A673 (cell line): ENCODE data around the gene FOXB2. TPM values are rescaled to one million over a fixed set of nuclear protein-coding genes. Genes with fewer than 3 reads are reported as not detected.

Source experiments
- BruUV-seq: library from RNA; stranded (reverse); fragments of 400-500 nt; replicated peaks from 2 replicates; lab custom pipeline; 2021; lab: Mats Ljungman, UMichigan
- CTCF ChIA-PET: fragments of 300-600 bp; sonication (Branson Sonifier 250); formaldehyde crosslinking; loops from one replicate; lab custom pipeline; 2022; ENCODE audit warnings: antibody characterized with exemption; lab: Charles Lee
- POLR2A ChIA-PET: fragments of 300-600 bp; sonication (Branson Sonifier 250); formaldehyde crosslinking; loops from one replicate; lab custom pipeline; 2022; ENCODE audit warnings: antibody characterized with exemption; ENCODE audit not compliant: low non-redundant PET; lab: Charles Lee
- DNase-seq: peaks from one replicate; pipeline ENCODE4 v3.0.0-alpha.2; 2015; ENCODE audit warnings: low spot score
- H3K27ac ChIP-seq: fragments of 200-600 bp; sonication (generic); 2 replicates; pipeline ENCODE4 v1.5.1; 2016; ENCODE audit warnings: mixed run types, low read depth, mild to moderate bottlenecking, mixed read lengths, antibody characterized with exemption, low read length; ENCODE audit not compliant: poor library complexity, severe bottlenecking
- H3K27me3 ChIP-seq: fragments of 200-600 bp; sonication (generic); replicated peaks from 2 replicates; pipeline ENCODE4 v1.6.1; 2017; ENCODE audit warnings: mixed run types, low read depth, mild to moderate bottlenecking, mixed read lengths, antibody characterized with exemption, low read length; ENCODE audit not compliant: insufficient read depth, poor library complexity
- H3K36me3 ChIP-seq: fragments of 200-600 bp; sonication (generic); 2 replicates; pipeline ENCODE4 v1.6.1; 2016; ENCODE audit warnings: mixed run types, mild to moderate bottlenecking, mixed read lengths, antibody characterized with exemption, low read length; ENCODE audit not compliant: insufficient read depth, poor library complexity, severe bottlenecking
- H3K4me1 ChIP-seq: fragments of 200-600 bp; sonication (generic); 2 replicates; pipeline ENCODE4 v1.6.1; 2017; ENCODE audit warnings: mixed run types, mild to moderate bottlenecking, mixed read lengths, antibody characterized with exemption, low read length; ENCODE audit not compliant: insufficient read depth, poor library complexity, severe bottlenecking
- H3K4me3 ChIP-seq: fragments of 200-600 bp; sonication (generic); 2 replicates; pipeline ENCODE4 v1.5.1; 2016; ENCODE audit warnings: low read depth, mixed run types, mild to moderate bottlenecking, mixed read lengths, low read length; ENCODE audit not compliant: poor library complexity, severe bottlenecking
- H3K9me3 ChIP-seq: fragments of 200-600 bp; sonication (generic); 2 replicates; pipeline ENCODE4 v1.6.1; 2016; ENCODE audit warnings: mixed run types, low read depth, mild to moderate bottlenecking, mixed read lengths, antibody characterized with exemption, low read length; ENCODE audit not compliant: poor library complexity, severe bottlenecking
- CTCF ChIP-seq: fragments of 300-800, 200-600 bp; sonication (generic); conservative IDR thresholded peaks from 2 replicates; pipeline ENCODE4 v1.5.1; 2017; ENCODE audit warnings: low read depth, mild to moderate bottlenecking, antibody characterized with exemption, low read length, moderate library complexity, mixed read lengths
- EZH2 ChIP-seq: fragments of 200-600 bp; sonication (generic); IDR thresholded peaks from 2 replicates; pipeline ENCODE4 v1.6.1; 2017; ENCODE audit warnings: borderline replicate concordance, low read depth, mild to moderate bottlenecking, mixed read lengths, antibody characterized with exemption, low read length; ENCODE audit not compliant: poor library complexity, severe bottlenecking
- intact Hi-C: fragments of 100-400 bp; cut with micrococcal nuclease; formaldehyde crosslinking; loops from one replicate; pipeline ENCODE4 v1.10.0; 2022; ENCODE audit not compliant: unreplicated experiment
- total RNA-seq: library from RNA; stranded (reverse); gene quantifications from 2 replicates; pipeline ENCODE4 v1.2.3, GENCODE V29; 2021

Gene FOXB2
- total RNA-seq, 1 experiment from 2014 or later = not detected

- Histone ChIP-seq H3K9me3 (no peaks in the 10 kb centered on the region), H3K4me3 (no peak overlapping the region), H3K36me3 (no peaks in the 10 kb centered on the region), H3K27ac (no peak overlapping the region), H3K4me1 (no peaks in the 10 kb centered on the region), H3K27me3 (peaks cover 3% of the 10 kb centered on the region)
- DNase-seq = peak; percentile 27
- no peak for TF ChIP-seq EZH2
- TF ChIP-seq CTCF = peak; percentile 58
- CTCF ChIA-PET = interaction anchor here (0.6 to 1.7 kb wide), 2 partner anchors 186 to 235 kb away, joined by 3 to 10 read pairs; no protein-coding TSS in a partner anchor
- POLR2A ChIA-PET = no interaction called here
- intact Hi-C loops = no loop called here
- no TSS peak for BruUV-seq
Measured at GRCh38 chr9:76996700-76997099, 22.8 kb upstream of the FOXB2 start.

- TF ChIP-seq CTCF (no peak), EZH2 (no peak)
- ChIA-PET CTCF (interaction anchor here (1.5 kb wide), 1 partner anchor 10 kb away, joined by 3 read pairs; no protein-coding TSS in a partner anchor), POLR2A (no interaction called here)
- intact Hi-C loops = no loop called here
- Histone ChIP-seq H3K4me1 (no peaks in the 10 kb centered on the region), H3K27ac (no peak overlapping the region), H3K36me3 (no peaks in the 10 kb centered on the region), H3K27me3 (peaks cover 3% of the 10 kb centered on the region), H3K9me3 (no peaks in the 10 kb centered on the region), H3K4me3 (no peak overlapping the region)
- BruUV-seq = no TSS peak
- no peak for DNase-seq
Measured at GRCh38 chr9:76999261-76999660, 20.2 kb upstream of the FOXB2 start.

GRCh38 chr9:77000330-77000729 lies 19.1 kb upstream of the FOXB2 start:
- Histone ChIP-seq H3K9me3 (no peaks in the 10 kb centered on the region), H3K27me3 (peaks cover 3% of the 10 kb centered on the region), H3K36me3 (no peaks in the 10 kb centered on the region), H3K27ac (no peak overlapping the region), H3K4me1 (no peaks in the 10 kb centered on the region), H3K4me3 (no peak overlapping the region)
- DNase-seq = no peak
- intact Hi-C loops = no loop called here
- ChIA-PET CTCF (interaction anchor here (1.5 kb wide), 1 partner anchor 12 kb away, joined by 3 read pairs; no protein-coding TSS in a partner anchor), POLR2A (no interaction called here)
- BruUV-seq = no TSS peak
- TF ChIP-seq EZH2 (no peak), CTCF (no peak)
